H9 (cell line): Measurements from ENCODE around the gene A1CF. TPM values are rescaled to one million over a fixed set of nuclear protein-coding genes. Genes with fewer than 3 reads are reported as not detected.

Experiments
- DNase-seq: peaks from one replicate; pipeline ENCODE4 v3.0.0-alpha.2; 2017
- H2AFZ ChIP-seq: one replicate; pipeline ENCODE4 v1.6.1; 2013; ENCODE audit warnings: mild to moderate bottlenecking, low read length, control low read depth, moderate library complexity
- H2AK5ac ChIP-seq: 2 replicates; pipeline ENCODE4 v1.6.1; 2013; ENCODE audit warnings: low read length, control low read depth, mixed read lengths; ENCODE audit not compliant: insufficient read length
- H2BK120ac ChIP-seq: one replicate; pipeline ENCODE4 v1.6.1; 2013; ENCODE audit warnings: low read depth, mild to moderate bottlenecking, low read length, control low read depth, inconsistent platforms; ENCODE audit not compliant: poor library complexity, severe bottlenecking
- H2BK12ac ChIP-seq: 2 replicates; pipeline ENCODE4 v1.6.1; 2013; ENCODE audit warnings: low read length, control low read depth, mixed read lengths, low read depth; ENCODE audit not compliant: insufficient read length
- H2BK15ac ChIP-seq: 2 replicates; pipeline ENCODE4 v1.6.1; 2013; ENCODE audit warnings: low read depth, low read length, control low read depth
- H2BK20ac ChIP-seq: one replicate; pipeline ENCODE4 v1.6.1; 2013; ENCODE audit warnings: low read depth, mild to moderate bottlenecking, low read length, control low read depth, inconsistent platforms; ENCODE audit not compliant: poor library complexity, severe bottlenecking
- H2BK5ac ChIP-seq: 2 replicates; pipeline ENCODE4 v1.6.1; 2013; ENCODE audit warnings: low read length, control low read depth, mixed read lengths; ENCODE audit not compliant: insufficient read length
- H3K14ac ChIP-seq: 2 replicates; pipeline ENCODE4 v1.6.1; 2013; ENCODE audit warnings: low read length, control low read depth; ENCODE audit not compliant: insufficient read depth
- H3K18ac ChIP-seq: 2 replicates; pipeline ENCODE4 v1.6.1; 2013; ENCODE audit warnings: low read depth, mild to moderate bottlenecking, mixed read lengths, low read length, control low read depth; ENCODE audit not compliant: insufficient read length
- H3K23ac ChIP-seq: 2 replicates; pipeline ENCODE4 v1.6.1; 2013; ENCODE audit warnings: low read length, control low read depth, mixed read lengths, low read depth; ENCODE audit not compliant: insufficient read length
- H3K23me2 ChIP-seq: 2 replicates; pipeline ENCODE4 v1.6.1; 2013; ENCODE audit warnings: low read depth, mild to moderate bottlenecking, mixed read lengths, low read length, control low read depth; ENCODE audit not compliant: insufficient read length, poor library complexity, severe bottlenecking
- H3K27ac ChIP-seq: 2 replicates; pipeline ENCODE4 v1.5.1; 2013; ENCODE audit warnings: low read length, control low read depth, mixed read lengths, low read depth; ENCODE audit not compliant: insufficient read length
- H3K27me3 ChIP-seq: 2 replicates; pipeline ENCODE4 v1.6.1; 2013; ENCODE audit warnings: low read length, control low read depth, inconsistent platforms; ENCODE audit not compliant: insufficient read depth
- H3K4ac ChIP-seq: 2 replicates; pipeline ENCODE4 v1.6.1; 2013; ENCODE audit warnings: low read depth, mild to moderate bottlenecking, control low read depth, inconsistent platforms, low read length, moderate library complexity
- H3K4me1 ChIP-seq: 2 replicates; pipeline ENCODE4 v1.6.1; 2013; ENCODE audit warnings: low read length, control low read depth, inconsistent platforms; ENCODE audit not compliant: insufficient read depth
- H3K4me2 ChIP-seq: 2 replicates; pipeline ENCODE4 v1.6.1; 2013; ENCODE audit warnings: low read length, control low read depth, mixed read lengths; ENCODE audit not compliant: insufficient read length, insufficient read depth
- H3K56ac ChIP-seq: 2 replicates; pipeline ENCODE4 v1.6.1; 2013; ENCODE audit warnings: low read depth, mild to moderate bottlenecking, mixed read lengths, low read length, control low read depth; ENCODE audit not compliant: insufficient read length
- H3K79me1 ChIP-seq: 2 replicates; pipeline ENCODE4 v1.6.1; 2013; ENCODE audit warnings: low read depth, mild to moderate bottlenecking, moderate library complexity, low read length, control low read depth, inconsistent platforms; ENCODE audit not compliant: insufficient read depth, poor library complexity, severe bottlenecking
- H3K79me2 ChIP-seq: 2 replicates; pipeline ENCODE4 v1.6.1; 2013; ENCODE audit warnings: low read length, control low read depth, inconsistent platforms; ENCODE audit not compliant: insufficient read depth
- H3K9ac ChIP-seq: 2 replicates; pipeline ENCODE4 v1.6.1; 2013; ENCODE audit warnings: low read length, control low read depth, mixed read lengths; ENCODE audit not compliant: insufficient read length; ENCODE audit errors: extremely low read depth
- H3K9me3 ChIP-seq: one replicate; pipeline ENCODE4 v1.6.1; 2013; ENCODE audit warnings: low read depth, low read length, inconsistent platforms; ENCODE audit not compliant: control insufficient read depth
- H3T11ph ChIP-seq: one replicate; pipeline ENCODE4 v1.6.1; 2013; ENCODE audit warnings: mild to moderate bottlenecking, low read length, control low read depth, inconsistent platforms
- H4K20me1 ChIP-seq: one replicate; pipeline ENCODE4 v1.6.1; 2013; ENCODE audit not compliant: control insufficient read depth, insufficient read length, insufficient read depth
- H4K5ac ChIP-seq: 2 replicates; pipeline ENCODE4 v1.6.1; 2013; ENCODE audit warnings: low read depth, mild to moderate bottlenecking, mixed read lengths, low read length, control low read depth; ENCODE audit not compliant: insufficient read length
- H4K8ac ChIP-seq: replicated peaks from 2 replicates; pipeline ENCODE4 v1.6.1; 2013; ENCODE audit warnings: low read length, control low read depth, mixed read lengths, low read depth; ENCODE audit not compliant: insufficient read length
- H4K91ac ChIP-seq: 2 replicates; pipeline ENCODE4 v1.6.1; 2013; ENCODE audit warnings: low read depth, mild to moderate bottlenecking, moderate library complexity, mixed read lengths, low read length, control low read depth; ENCODE audit not compliant: insufficient read length
- H3K27ac Mint-ChIP-seq, 3 experiments: 2 replicates in 2 of 3; 3 replicates in 1 of 3; pipeline ENCODE4 v1.8.0; 2020 to 2021; ENCODE audit warnings: mixed read lengths in 3 of 3, mild to moderate bottlenecking in 1 of 3, moderate library complexity in 1 of 3
- H3K27me3 Mint-ChIP-seq: 2 replicates; pipeline ENCODE4 v1.8.0; 2021; ENCODE audit warnings: low read depth, mild to moderate bottlenecking, moderate library complexity, mixed read lengths
- H3K36me3 Mint-ChIP-seq, 3 experiments: 2 replicates in 2 of 3; 3 replicates in 1 of 3; pipeline ENCODE4 v1.8.0; 2020 to 2021; ENCODE audit warnings: low read depth in 3 of 3, mixed read lengths in 3 of 3; ENCODE audit not compliant: insufficient read depth in 1 of 3
- H3K4me1 Mint-ChIP-seq, 2 experiments: 2 replicates each; pipeline ENCODE4 v1.8.0; 2020; ENCODE audit warnings: mixed read lengths in 2 of 2
- H3K4me3 Mint-ChIP-seq, 2 experiments: 2 replicates in 1 of 2; 3 replicates in 1 of 2; pipeline ENCODE4 v1.8.0; 2020 to 2021; ENCODE audit warnings: mild to moderate bottlenecking in 2 of 2, mixed read lengths in 2 of 2, moderate library complexity in 1 of 2
- H3K9me3 Mint-ChIP-seq, 2 experiments: 2 replicates in 1 of 2; 3 replicates in 1 of 2; pipeline ENCODE4 v1.8.0; 2020; ENCODE audit warnings: mild to moderate bottlenecking in 2 of 2, mixed read lengths in 2 of 2, moderate library complexity in 1 of 2
- CTCF ChIP-seq: fragments of 200-600 bp; sonication (generic); conservative IDR thresholded peaks from 3 replicates; pipeline ENCODE4 v1.8.0; 2021; ENCODE audit warnings: antibody characterized with exemption, mild to moderate bottlenecking
- WGBS: extraction: QIAGEN DNeasy Blood & Tissue Kit; methylation state at CpG from one replicate; pipeline ENCODE4 v1.1.7; 2013; ENCODE audit warnings: missing lambda C conversion rate, low lambda C conversion rate, mixed read lengths; ENCODE audit not compliant: insufficient read length; ENCODE audit errors: extremely low coverage; 5-methylcytosine and 5-hydroxymethylcytosine counted together
- total RNA-seq: library from RNA; stranded (reverse); gene quantifications from 2 replicates; pipeline ENCODE4 v1.2.1, GENCODE V29; 2021

The A1CF gene
- total RNA-seq, 1 experiment from 2014 or later = not detected

GRCh38 chr10:50798297-50798696 is 87.1 kb downstream of the A1CF start:
- Histone ChIP-seq H4K20me1 (no peaks in the 10 kb centered on the region), H4K91ac (no peak overlapping the region), H3K79me2 (no peaks in the 10 kb centered on the region), H3K4me2 (no peak overlapping the region), H2BK15ac (no peak overlapping the region), H3K4ac (no peak overlapping the region), H3K9me3 (no peaks in the 10 kb centered on the region), H3K23ac (no peak overlapping the region), H2AK5ac (no peak overlapping the region), H2BK5ac (no peak overlapping the region), H3K23me2 (no peaks in the 10 kb centered on the region), H3K27me3 (no peaks in the 10 kb centered on the region), H2AFZ (peak overlapping the region; percentile 73), H4K8ac (no peak overlapping the region), H2BK20ac (no peak overlapping the region), H2BK120ac (no peak overlapping the region), H3K14ac (no peak overlapping the region), H2BK12ac (no peak overlapping the region), H3K79me1 (no peaks in the 10 kb centered on the region), H3K9ac (no peak overlapping the region), H3K56ac (no peak overlapping the region), H3K18ac (no peak overlapping the region), H3K27ac (no peak overlapping the region), H3T11ph (no peak overlapping the region), H4K5ac (no peak overlapping the region), H3K4me1 (no peaks in the 10 kb centered on the region)
- DNase-seq = no peak
- TF ChIP-seq CTCF = no peak
- Mint-ChIP-seq H3K27me3 (no peaks in the 10 kb centered on the region), H3K4me1 (0 out of 4 replicates have a peak, but pooled peaks cover 0 to 2% of the 10 kb centered on the region in 2 experiments), H3K4me3 (no peak overlapping the region), H3K27ac (no peak overlapping the region), H3K9me3 (peaks cover 0 to 5% of the 10 kb centered on the region in 2 experiments; a peak in 2 of 5 replicates), H3K36me3 (peaks cover 0 to 6% (median 0%) of the 10 kb centered on the region in 3 experiments; a peak in 3 of 7 replicates)
- no CpG with 5 or more reads among the region's 3 CpGs for WGBS
